Uterus (tissue), 2 donors: ENCODE measurements around the gene LYRM4.

ENCODE experiments used
- POLR2A ChIP-seq, 2 donors: fragments of 450-650 bp; IDR thresholded peaks; one replicate each; pipeline ENCODE4 v1.6.1; 2016; ENCODE audit warnings: antibody characterized with exemption in 2 of 2, mild to moderate bottlenecking in 1 of 2, moderate library complexity in 1 of 2
- TF ChIP-seq, protein P1 (sequence below), 4 experiments: fragments of 200-600 bp in 2 of 4; fragments of 450-650 bp in 2 of 4; sonication (generic) in 2 of 4; IDR thresholded peaks; one replicate each; pipeline ENCODE4 v1.5.1; 2016 to 2019; ENCODE audit warnings: antibody characterized with exemption in 4 of 4, mild to moderate bottlenecking in 2 of 4, moderate library complexity in 1 of 4

GRCh38 chr6:5237805-5238204, 22.9 kb downstream of the LYRM4 start:
- no peak for TF ChIP-seq POLR2A (IDR thresholded peaks at IDR 0.05)
- TF ChIP-seq, protein P1, sequence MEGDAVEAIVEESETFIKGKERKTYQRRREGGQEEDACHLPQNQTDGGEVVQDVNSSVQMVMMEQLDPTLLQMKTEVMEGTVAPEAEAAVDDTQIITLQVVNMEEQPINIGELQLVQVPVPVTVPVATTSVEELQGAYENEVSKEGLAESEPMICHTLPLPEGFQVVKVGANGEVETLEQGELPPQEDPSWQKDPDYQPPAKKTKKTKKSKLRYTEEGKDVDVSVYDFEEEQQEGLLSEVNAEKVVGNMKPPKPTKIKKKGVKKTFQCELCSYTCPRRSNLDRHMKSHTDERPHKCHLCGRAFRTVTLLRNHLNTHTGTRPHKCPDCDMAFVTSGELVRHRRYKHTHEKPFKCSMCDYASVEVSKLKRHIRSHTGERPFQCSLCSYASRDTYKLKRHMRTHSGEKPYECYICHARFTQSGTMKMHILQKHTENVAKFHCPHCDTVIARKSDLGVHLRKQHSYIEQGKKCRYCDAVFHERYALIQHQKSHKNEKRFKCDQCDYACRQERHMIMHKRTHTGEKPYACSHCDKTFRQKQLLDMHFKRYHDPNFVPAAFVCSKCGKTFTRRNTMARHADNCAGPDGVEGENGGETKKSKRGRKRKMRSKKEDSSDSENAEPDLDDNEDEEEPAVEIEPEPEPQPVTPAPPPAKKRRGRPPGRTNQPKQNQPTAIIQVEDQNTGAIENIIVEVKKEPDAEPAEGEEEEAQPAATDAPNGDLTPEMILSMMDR (IDR thresholded peaks at IDR 0.05): no peak
